HUES6 (cell line): ENCODE measurements around the gene FAS.

Experiments
- H3K27ac ChIP-seq: 2 replicates; pipeline ENCODE4 v1.7.0; 2013; ENCODE audit warnings: low read depth, mild to moderate bottlenecking, low read length, inconsistent platforms
- H3K27me3 ChIP-seq: 2 replicates; pipeline ENCODE4 v1.6.1; 2013; ENCODE audit warnings: low read length; ENCODE audit not compliant: control insufficient read depth, insufficient read depth
- H3K36me3 ChIP-seq: 2 replicates; pipeline ENCODE4 v1.6.1; 2013; ENCODE audit warnings: low read length; ENCODE audit not compliant: control insufficient read depth, insufficient read depth
- H3K4me1 ChIP-seq: 2 replicates; pipeline ENCODE4 v1.6.1; 2013; ENCODE audit warnings: low read length; ENCODE audit not compliant: control insufficient read depth, insufficient read depth
- H3K4me3 ChIP-seq: 2 replicates; pipeline ENCODE4 v1.5.1; 2013; ENCODE audit warnings: low read depth, low read length
- H3K9ac ChIP-seq: one replicate; pipeline ENCODE4 v1.6.1; 2013; ENCODE audit warnings: mild to moderate bottlenecking, low read length
- H3K9me3 ChIP-seq: 2 replicates; pipeline ENCODE4 v1.6.1; 2013; ENCODE audit warnings: low read depth, low read length; ENCODE audit not compliant: control insufficient read depth, insufficient read depth

Gene FAS

DNA sequence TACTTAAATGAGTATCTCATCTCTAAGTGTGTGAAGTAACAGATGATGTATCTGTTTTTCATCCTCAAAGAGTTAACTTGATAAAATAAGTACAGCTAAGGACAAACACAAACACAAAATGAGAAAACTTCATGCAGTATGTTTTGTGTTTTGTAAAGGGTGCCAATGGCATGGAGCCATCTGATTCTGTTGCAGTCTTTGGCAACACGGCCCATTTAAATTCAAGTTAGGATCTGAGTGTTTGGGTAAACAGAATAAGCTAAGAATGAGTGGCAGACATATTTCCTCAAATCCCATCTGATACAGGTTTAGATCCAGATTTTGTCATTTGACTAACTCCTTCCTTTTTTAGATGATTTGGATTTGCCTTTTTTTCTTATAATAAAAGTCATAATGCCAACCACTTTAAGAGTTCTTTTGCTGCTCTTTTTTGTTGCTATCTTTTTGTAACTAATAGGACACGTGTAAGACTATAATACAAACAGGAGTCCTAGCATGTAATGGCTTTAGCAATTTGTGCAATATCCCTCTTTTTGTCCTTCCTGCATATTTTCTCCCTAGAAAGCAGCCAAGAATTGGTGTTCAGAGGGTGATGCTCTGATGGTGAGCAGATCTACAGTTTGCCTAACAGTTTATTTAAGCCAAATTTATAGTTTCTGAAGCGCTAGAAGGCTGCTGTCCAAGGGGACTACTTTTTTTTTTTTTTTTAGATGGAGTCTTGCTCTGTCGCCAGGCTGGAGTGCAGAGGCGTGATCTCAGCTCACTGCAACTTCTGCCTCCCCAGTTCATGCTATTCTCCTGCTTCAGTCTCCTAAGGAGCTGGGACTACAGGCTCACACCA lies 19.2 kb upstream of the FAS start:
- Histone ChIP-seq H3K9me3 (no peaks in the 10 kb centered on the region), H3K9ac (no peak overlapping the region), H3K4me1 (no peaks in the 10 kb centered on the region; the same call in 1 of the 2 replicates), H3K4me3 (no peak overlapping the region), H3K27me3 (no peaks in the 10 kb centered on the region), H3K36me3 (no peaks in the 10 kb centered on the region), H3K27ac (no peak overlapping the region)

DNA sequence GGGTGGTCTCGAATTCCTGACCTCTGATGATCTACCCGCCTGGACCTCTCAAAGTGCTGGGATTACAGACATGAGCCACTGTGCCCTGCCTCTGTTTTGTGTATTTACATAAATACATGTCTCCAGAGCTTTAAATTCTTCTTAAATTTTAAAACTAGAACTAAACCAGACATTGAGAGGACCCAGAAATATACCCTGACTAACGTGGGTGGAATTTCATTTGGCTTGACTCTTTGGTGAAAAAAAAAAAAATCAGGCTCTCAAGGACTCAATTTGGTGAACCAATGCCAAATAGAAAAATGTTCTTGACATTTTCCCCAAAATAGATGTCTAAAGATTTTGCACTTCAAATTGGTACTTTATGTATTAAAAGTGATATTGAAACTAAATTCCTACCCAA lies 16.6 kb upstream of the FAS start:
- H3K4me1 ChIP-seq = no peaks in the 10 kb centered on the region
- H3K36me3 ChIP-seq = no peaks in the 10 kb centered on the region
- no peak overlapping the region for H3K9ac ChIP-seq
- no peak overlapping the region for H3K4me3 ChIP-seq
- no peak overlapping the region for H3K27ac ChIP-seq
- no peaks in the 10 kb centered on the region for H3K9me3 ChIP-seq
- H3K27me3 ChIP-seq = no peaks in the 10 kb centered on the region

GRCh38 chr10:88974446-88975376 lies 15.9 kb upstream of the FAS start:
- no peak overlapping the region for H3K9ac ChIP-seq

GRCh38 chr10:88975377-88975720 lies 15.2 kb upstream of the FAS start:
- Histone ChIP-seq H3K36me3 (no peaks in the 10 kb centered on the region), H3K4me1 (peaks cover 6% of the 10 kb centered on the region; the same call in 1 of the 2 replicates), H3K4me3 (no peak overlapping the region), H3K9ac (no peak overlapping the region), H3K27me3 (no peaks in the 10 kb centered on the region), H3K9me3 (no peaks in the 10 kb centered on the region), H3K27ac (no peak overlapping the region)

More at GRCh38 chr10:88974446-88975376, 15.9 kb upstream of the FAS start:
- Histone ChIP-seq H3K9me3 (no peaks in the 10 kb centered on the region), H3K27ac (no peak overlapping the region), H3K4me3 (no peak overlapping the region), H3K4me1 (peaks cover 6% of the 10 kb centered on the region; the same call in 1 of the 2 replicates), H3K27me3 (no peaks in the 10 kb centered on the region), H3K36me3 (no peaks in the 10 kb centered on the region)

GRCh38 chr10:88978463-88978862 lies 12.1 kb upstream of the FAS start:
- Histone ChIP-seq H3K9ac (no peak overlapping the region), H3K4me1 (peaks cover 6% of the 10 kb centered on the region; the same call in 1 of the 2 replicates), H3K27ac (no peak overlapping the region), H3K9me3 (no peaks in the 10 kb centered on the region), H3K36me3 (no peaks in the 10 kb centered on the region), H3K4me3 (no peak overlapping the region), H3K27me3 (no peaks in the 10 kb centered on the region)

DNA sequence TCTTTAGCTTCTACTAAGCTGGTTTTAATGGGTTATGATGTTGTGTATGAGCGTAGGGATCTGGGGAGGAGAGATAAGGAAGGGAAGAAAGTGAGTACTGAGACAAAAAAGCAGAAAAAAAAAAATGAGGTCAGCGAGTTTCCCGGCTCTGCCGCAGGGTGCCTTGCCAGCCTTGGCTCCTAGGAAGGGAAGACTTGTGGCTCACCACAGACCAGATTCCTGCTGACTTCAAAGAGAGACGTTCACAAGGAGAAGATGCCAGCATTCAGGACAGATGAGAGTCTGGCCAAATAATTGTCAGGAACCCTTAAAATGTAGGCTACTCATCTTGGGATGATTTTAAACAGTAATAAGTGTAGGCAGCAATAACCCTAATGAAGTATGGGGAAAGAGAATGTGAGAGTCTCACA lies 11.4 kb upstream of the FAS start:
- Histone ChIP-seq H3K4me1 (peaks cover 6% of the 10 kb centered on the region; the same call in 1 of the 2 replicates), H3K36me3 (no peaks in the 10 kb centered on the region), H3K27ac (no peak overlapping the region), H3K9ac (no peak overlapping the region), H3K4me3 (no peak overlapping the region), H3K9me3 (no peaks in the 10 kb centered on the region), H3K27me3 (no peaks in the 10 kb centered on the region)

GRCh38 chr10:88979603-88980002 lies 11.0 kb upstream of the FAS start:
- Histone ChIP-seq H3K9me3 (no peaks in the 10 kb centered on the region), H3K27me3 (no peaks in the 10 kb centered on the region), H3K36me3 (no peaks in the 10 kb centered on the region), H3K4me3 (no peak overlapping the region), H3K27ac (no peak overlapping the region), H3K4me1 (peaks cover 6% of the 10 kb centered on the region; the same call in 1 of the 2 replicates), H3K9ac (no peak overlapping the region)

DNA sequence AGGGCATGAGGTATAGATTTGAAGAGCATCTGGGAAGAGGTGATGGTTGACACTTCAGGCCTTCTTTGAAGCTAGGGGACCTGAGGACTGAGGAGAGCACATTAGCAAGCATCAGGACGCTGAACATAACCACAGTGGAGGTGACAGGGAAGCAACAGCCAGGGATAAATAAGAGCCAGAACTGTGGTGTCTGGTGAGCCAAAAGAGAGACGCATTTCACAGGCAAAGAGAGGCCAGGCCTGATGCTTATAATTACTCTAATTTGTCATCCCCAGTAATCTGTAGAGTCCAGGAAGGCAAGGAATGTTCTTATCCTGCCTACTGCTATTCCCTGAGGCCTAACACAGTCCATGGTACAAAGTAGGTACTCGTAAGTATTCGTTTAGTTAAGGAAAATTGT lies 10.4 kb upstream of the FAS start:
- peaks cover 6% of the 10 kb centered on the region; the same call in 1 of the 2 replicates for H3K4me1 ChIP-seq
- H3K27me3 ChIP-seq = no peaks in the 10 kb centered on the region
- no peaks in the 10 kb centered on the region for H3K9me3 ChIP-seq
- no peaks in the 10 kb centered on the region for H3K36me3 ChIP-seq
- no peak overlapping the region for H3K9ac ChIP-seq
- H3K4me3 ChIP-seq = no peak overlapping the region
- H3K27ac ChIP-seq = no peak overlapping the region

DNA sequence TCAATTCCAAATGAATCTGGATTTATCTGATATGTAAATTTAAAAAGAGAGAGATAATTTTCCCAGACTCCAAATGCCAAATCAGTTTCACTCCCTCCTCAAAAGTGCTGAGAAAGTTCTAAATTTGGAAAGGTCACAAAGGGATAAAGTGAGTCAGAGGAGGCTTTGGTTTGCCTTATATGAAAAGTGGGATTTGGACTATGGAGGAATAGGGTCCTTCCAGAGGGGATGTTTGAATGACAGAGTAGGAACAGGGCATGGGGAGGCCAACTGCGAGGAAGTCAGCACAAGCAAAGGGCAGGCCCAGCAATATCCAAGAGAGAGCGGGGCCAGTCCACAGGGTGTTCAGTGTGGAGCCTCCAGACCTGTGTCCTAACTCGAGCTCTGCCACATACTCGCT lies 9.8 kb upstream of the FAS start:
- no peak overlapping the region for H3K4me3 ChIP-seq
- no peaks in the 10 kb centered on the region for H3K9me3 ChIP-seq
- no peaks in the 10 kb centered on the region for H3K36me3 ChIP-seq
- no peaks in the 10 kb centered on the region for H3K27me3 ChIP-seq
- no peak overlapping the region for H3K27ac ChIP-seq
- no peak overlapping the region for H3K9ac ChIP-seq
- H3K4me1 ChIP-seq = peaks cover 10% of the 10 kb centered on the region; the same call in 1 of the 2 replicates

DNA sequence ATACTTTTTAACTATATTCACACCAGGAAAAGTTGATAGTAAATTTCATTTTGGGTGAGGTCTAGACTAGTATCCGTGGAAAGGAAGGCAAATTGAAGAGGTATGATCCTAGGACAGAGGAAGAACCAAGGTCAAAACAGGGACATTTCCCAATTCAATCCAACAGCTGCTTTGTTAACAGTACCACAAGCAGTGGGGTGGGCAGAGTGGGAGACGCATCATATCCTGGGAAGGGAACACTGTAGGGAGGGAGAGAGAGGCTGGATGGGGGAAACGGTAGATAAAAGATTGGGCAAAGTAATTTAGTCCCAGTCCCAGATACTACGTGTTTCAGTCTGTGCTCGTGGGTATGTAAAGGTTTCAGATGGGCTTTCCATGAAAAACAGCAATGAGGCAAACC lies 9.2 kb upstream of the FAS start:
- peaks cover 10% of the 10 kb centered on the region; the same call in 1 of the 2 replicates for H3K4me1 ChIP-seq
- H3K27ac ChIP-seq = no peak overlapping the region
- H3K27me3 ChIP-seq = no peaks in the 10 kb centered on the region
- no peak overlapping the region for H3K4me3 ChIP-seq
- no peaks in the 10 kb centered on the region for H3K9me3 ChIP-seq
- H3K9ac ChIP-seq = no peak overlapping the region
- no peaks in the 10 kb centered on the region for H3K36me3 ChIP-seq

- Histone ChIP-seq H3K9me3 (no peaks in the 10 kb centered on the region), H3K27me3 (no peaks in the 10 kb centered on the region), H3K36me3 (no peaks in the 10 kb centered on the region), H3K4me1 (peaks cover 10% of the 10 kb centered on the region; the same call in 1 of the 2 replicates), H3K4me3 (no peak overlapping the region), H3K27ac (no peak overlapping the region), H3K9ac (no peak overlapping the region)
These were observed 8.2 kb upstream of the FAS start for GRCh38 chr10:88982366-88982765.
